HEK293T (cell line): ENCODE measurements around the gene CTNNA1.

ENCODE experiments used
- CTBP1 ChIP-seq: fragments of 450-650 bp; IDR thresholded peaks from 2 replicates; pipeline ENCODE4 v1.6.1; 2016; ENCODE audit warnings: borderline replicate concordance
- LEF1 ChIP-seq: fragments of 450-650 bp; IDR thresholded peaks from 2 replicates; pipeline ENCODE4 v1.6.1; 2017; ENCODE audit warnings: mild to moderate bottlenecking, borderline replicate concordance
- NFRKB ChIP-seq: fragments of 450-650 bp; IDR thresholded peaks from 2 replicates; pipeline ENCODE4 v1.6.1; 2016; ENCODE audit warnings: mild to moderate bottlenecking, moderate library complexity

- no peak for TF ChIP-seq CTBP1
- TF ChIP-seq NFRKB, result no peak
- TF ChIP-seq LEF1, result no peak
Observed at GRCh38 chr5:138947780-138948179, 194.6 kb downstream of the CTNNA1 start.
